HEK293 (cell line): ENCODE results near the gene COL11A2.

Experiments
- FEZF1 ChIP-seq: fragments of 450-650 bp; formaldehyde crosslinking; IDR thresholded peaks from 2 replicates; pipeline ENCODE4 v1.5.1; 2016; ENCODE audit warnings: missing biosample characterization, missing genetic modification characterization
- GLI4 ChIP-seq: fragments of 450-650 bp; formaldehyde crosslinking; IDR thresholded peaks from 2 replicates; pipeline ENCODE4 v1.5.1; 2016; ENCODE audit warnings: missing biosample characterization, missing genetic modification characterization
- HOXC10 ChIP-seq: sonication (generic); formaldehyde crosslinking; IDR thresholded peaks from 2 replicates; pipeline ENCODE4 v1.8.1; 2023; ENCODE audit warnings: mild to moderate bottlenecking, missing genetic modification reagents
- INSM2 ChIP-seq: fragments of 450-650 bp; formaldehyde crosslinking; IDR thresholded peaks from 2 replicates; pipeline ENCODE4 v1.5.1; 2016; ENCODE audit warnings: missing biosample characterization, missing genetic modification characterization
- KLF1 ChIP-seq: fragments of 450-650 bp; formaldehyde crosslinking; IDR thresholded peaks from 2 replicates; pipeline ENCODE4 v1.5.1; 2016; ENCODE audit warnings: missing biosample characterization, missing genetic modification characterization
- KLF16 ChIP-seq: fragments of 450-650 bp; formaldehyde crosslinking; IDR thresholded peaks from 2 replicates; pipeline ENCODE4 v1.5.1; 2017; ENCODE audit warnings: missing biosample characterization, missing genetic modification characterization
- KLF17 ChIP-seq: fragments of 450-650 bp; formaldehyde crosslinking; IDR thresholded peaks from 2 replicates; pipeline ENCODE4 v1.5.1; 2016; ENCODE audit warnings: missing biosample characterization, missing genetic modification characterization
- KLF8 ChIP-seq: fragments of 450-650 bp; formaldehyde crosslinking; IDR thresholded peaks from 2 replicates; pipeline ENCODE4 v1.5.1; 2016; ENCODE audit warnings: missing biosample characterization, missing genetic modification characterization
- PRDM10 ChIP-seq: fragments of 450-650 bp; formaldehyde crosslinking; IDR thresholded peaks from 2 replicates; pipeline ENCODE4 v1.5.1; 2016; ENCODE audit warnings: missing biosample characterization, missing genetic modification characterization
- SALL2 ChIP-seq: fragments of 450-650 bp; formaldehyde crosslinking; IDR thresholded peaks from 2 replicates; pipeline ENCODE4 v1.5.0; 2017; ENCODE audit warnings: missing biosample characterization, mild to moderate bottlenecking, missing genetic modification characterization, borderline replicate concordance
- ZBTB21 ChIP-seq: fragments of 450-650 bp; formaldehyde crosslinking; IDR thresholded peaks from 2 replicates; pipeline ENCODE4 v1.5.1; 2017; ENCODE audit warnings: missing biosample characterization, missing genetic modification characterization
- ZBTB44 ChIP-seq: fragments of 450-650 bp; IDR thresholded peaks from 2 replicates; pipeline ENCODE4 v1.5.1; 2018; ENCODE audit warnings: missing biosample characterization, mild to moderate bottlenecking, missing genetic modification characterization
- ZFP3 ChIP-seq: fragments of 450-650 bp; formaldehyde crosslinking; IDR thresholded peaks from 2 replicates; pipeline ENCODE4 v1.5.1; 2016; ENCODE audit warnings: low read depth, missing biosample characterization, missing genetic modification characterization
- ZNF169 ChIP-seq: fragments of 450-650 bp; formaldehyde crosslinking; IDR thresholded peaks from 2 replicates; pipeline ENCODE4 v1.5.1; 2016; ENCODE audit warnings: missing biosample characterization, missing genetic modification characterization
- ZNF239 ChIP-seq: fragments of 450-650 bp; formaldehyde crosslinking; IDR thresholded peaks from 2 replicates; pipeline ENCODE4 v1.5.1; 2016; ENCODE audit warnings: missing biosample characterization, missing genetic modification characterization
- ZNF274 ChIP-seq, 2 experiments: fragments of 200-500 bp in 1 of 2; fragments of 450-650 bp in 1 of 2; sonication (Bioruptor generic) in 1 of 2; formaldehyde crosslinking in 1 of 2; IDR thresholded peaks; 2 replicates each; pipeline versions ENCODE4 v1.5.1 to v1.6.1; 2014 to 2016; ENCODE audit warnings: borderline replicate concordance in 1 of 2, inconsistent platforms in 1 of 2, low read length in 1 of 2, missing biosample characterization in 1 of 2, missing genetic modification characterization in 1 of 2
- ZNF280D ChIP-seq: fragments of 450-650 bp; formaldehyde crosslinking; IDR thresholded peaks from 2 replicates; pipeline ENCODE4 v1.5.1; 2016; ENCODE audit warnings: missing biosample characterization, missing genetic modification characterization
- ZNF292 ChIP-seq: fragments of 450-650 bp; formaldehyde crosslinking; IDR thresholded peaks from 2 replicates; pipeline ENCODE4 v1.5.1; 2016; ENCODE audit warnings: low read depth, missing biosample characterization, missing genetic modification characterization, borderline replicate concordance
- ZNF302 ChIP-seq: fragments of 450-650 bp; formaldehyde crosslinking; IDR thresholded peaks from 2 replicates; pipeline ENCODE4 v1.5.1; 2016; ENCODE audit warnings: missing biosample characterization, missing genetic modification characterization, low read depth
- ZNF391 ChIP-seq: fragments of 450-650 bp; formaldehyde crosslinking; IDR thresholded peaks from 2 replicates; pipeline ENCODE4 v1.5.1; 2016; ENCODE audit warnings: low read depth, missing biosample characterization, missing genetic modification characterization, borderline replicate concordance
- ZNF404 ChIP-seq: fragments of 450-650 bp; formaldehyde crosslinking; IDR thresholded peaks from 2 replicates; pipeline ENCODE4 v1.5.1; 2017; ENCODE audit warnings: missing biosample characterization, missing genetic modification characterization
- ZNF510 ChIP-seq: fragments of 450-650 bp; formaldehyde crosslinking; IDR thresholded peaks from 2 replicates; pipeline ENCODE4 v1.5.1; 2018; ENCODE audit warnings: mild to moderate bottlenecking, missing genetic modification characterization, missing biosample characterization; ENCODE audit not compliant: insufficient replicate concordance
- ZNF514 ChIP-seq: fragments of 450-650 bp; formaldehyde crosslinking; IDR thresholded peaks from 2 replicates; pipeline ENCODE4 v1.5.1; 2016; ENCODE audit warnings: missing biosample characterization, missing genetic modification characterization
- ZNF529 ChIP-seq: fragments of 450-650 bp; formaldehyde crosslinking; IDR thresholded peaks from 2 replicates; pipeline ENCODE4 v1.5.1; 2017; ENCODE audit warnings: missing genetic modification characterization, missing biosample characterization; ENCODE audit not compliant: insufficient replicate concordance
- ZNF555 ChIP-seq: fragments of 450-650 bp; formaldehyde crosslinking; conservative IDR thresholded peaks from 2 replicates; pipeline ENCODE4 v1.5.1; 2017; ENCODE audit warnings: missing biosample characterization, mild to moderate bottlenecking, missing genetic modification characterization, inconsistent platforms
- ZNF585B ChIP-seq: fragments of 450-650 bp; formaldehyde crosslinking; IDR thresholded peaks from 2 replicates; pipeline ENCODE4 v1.5.1; 2016; ENCODE audit warnings: missing biosample characterization, missing genetic modification characterization
- ZNF600 ChIP-seq: fragments of 450-650 bp; formaldehyde crosslinking; IDR thresholded peaks from 2 replicates; pipeline ENCODE4 v1.5.1; 2016; ENCODE audit warnings: missing biosample characterization, missing genetic modification characterization
- ZNF639 ChIP-seq: fragments of 450-650 bp; formaldehyde crosslinking; IDR thresholded peaks from 2 replicates; pipeline ENCODE4 v1.5.1; 2016; ENCODE audit warnings: missing biosample characterization, missing genetic modification characterization

The COL11A2 gene

GRCh38 chr6:33199687-33200218 is 7.5 kb upstream of the COL11A2 start (continued):
- TF ChIP-seq ZNF555 (no peak), ZNF639 (tag by site-specific recombination) (no peak), ZNF514 (no peak), PRDM10 (no peak; the same call in 1 of the 2 replicates), ZNF274 (IDR thresholded peaks at IDR 0.05; ENCODE audit: low read length) (no peak), ZNF274 (tag by site-specific recombination; IDR thresholded peaks at IDR 0.05; ENCODE audit: borderline replicate concordance) (no peak), ZBTB44 (tag by site-specific recombination) (no peak; the same call in 1 of the 2 replicates), ZNF239 (tag by site-specific recombination) (no peak), KLF17 (tag by site-specific recombination) (no peak; the same call in 1 of the 2 replicates), ZNF585B (tag by site-specific recombination) (no peak), HOXC10 (CRISPR knock-in tag) (no peak), ZNF302 (tag by site-specific recombination) (no peak), ZNF391 (no peak), ZNF169 (tag by site-specific recombination) (no peak), SALL2 (no peak), GLI4 (tag by site-specific recombination) (no peak), ZNF529 (tag by site-specific recombination) (no peak), ZNF600 (tag by site-specific recombination) (no peak), KLF16 (no peak), INSM2 (tag by site-specific recombination) (no peak; the same call in 1 of the 2 replicates), ZNF292 (tag by site-specific recombination) (no peak), ZNF280D (tag by site-specific recombination) (no peak), ZFP3 (tag by site-specific recombination) (no peak), ZBTB21 (tag by site-specific recombination) (no peak), KLF1 (peak; percentile 92), KLF8 (tag by site-specific recombination) (peak; percentile 88; the same call in 1 of the 2 replicates), ZNF404 (tag by site-specific recombination) (no peak), FEZF1 (tag by site-specific recombination) (no peak), ZNF510 (tag by site-specific recombination) (no peak)
